ENCODE results near the gene ARID2. TPM values are rescaled to one million over a fixed set of nuclear protein-coding genes. Genes with fewer than 3 reads are reported as not detected.

ARID2 gene
- total and polyA plus RNA-seq, 2 of the 4 experiments (the other 2 are of a cell fraction): 5.4 to 28.1 TPM

DNA sequence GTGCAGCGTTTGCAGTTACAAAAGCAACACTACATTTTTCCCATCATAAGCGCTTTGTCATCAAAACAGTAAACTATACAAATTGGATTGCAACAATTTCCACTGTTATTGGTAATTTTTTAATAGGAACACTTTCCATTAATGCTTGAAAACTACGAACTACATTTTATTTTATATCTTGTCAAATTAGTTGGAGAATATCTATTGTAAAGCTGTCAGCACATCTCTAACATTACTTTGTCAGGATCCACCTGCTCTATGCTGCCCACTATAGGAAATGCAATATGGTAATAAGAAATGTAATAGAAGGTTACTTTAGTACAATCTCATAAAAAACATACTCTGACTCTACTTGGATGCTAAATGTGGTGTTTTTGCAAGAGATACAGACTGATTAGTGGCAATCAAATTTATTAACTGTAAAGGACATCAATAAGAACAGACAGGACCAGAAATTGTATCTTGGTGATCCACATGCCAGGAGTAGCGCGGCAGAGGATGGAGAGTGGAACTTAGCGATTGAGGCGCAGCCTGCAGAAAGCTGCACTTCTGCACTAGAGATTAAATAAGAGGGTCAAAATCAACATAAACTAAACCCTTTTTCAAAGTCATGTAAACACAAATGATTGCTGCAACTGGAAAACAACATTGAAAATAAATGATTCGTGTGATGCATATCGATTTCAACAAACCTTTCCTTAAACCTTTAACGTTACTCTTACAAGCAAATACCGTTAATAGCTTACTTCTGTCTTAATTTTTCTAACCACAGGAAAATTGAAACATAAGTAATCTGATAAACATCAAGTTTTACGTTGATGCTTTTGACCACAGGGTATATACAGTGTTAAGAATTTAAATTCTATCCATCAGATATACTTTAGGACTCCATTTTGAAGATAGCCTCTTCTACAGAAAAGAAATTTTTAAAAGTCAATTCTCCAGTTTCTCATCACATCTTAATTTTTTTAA is 3.6 kb upstream of the ARID2 start (continued):
- TF ChIP-seq RAD21 (IDR thresholded peaks at IDR 0.05; ENCODE audit: low read length): peak; percentile 60
- no peak for TF ChIP-seq RCOR1 (IDR thresholded peaks at IDR 0.05; ENCODE audit: insufficient replicate concordance, low read length)
- TF ChIP-seq FOS (IDR thresholded peaks at IDR 0.05; ENCODE audit: low read depth, low read length): no peak
